ENCODE data around the gene PLPP4.

Gene PLPP4

DNA sequence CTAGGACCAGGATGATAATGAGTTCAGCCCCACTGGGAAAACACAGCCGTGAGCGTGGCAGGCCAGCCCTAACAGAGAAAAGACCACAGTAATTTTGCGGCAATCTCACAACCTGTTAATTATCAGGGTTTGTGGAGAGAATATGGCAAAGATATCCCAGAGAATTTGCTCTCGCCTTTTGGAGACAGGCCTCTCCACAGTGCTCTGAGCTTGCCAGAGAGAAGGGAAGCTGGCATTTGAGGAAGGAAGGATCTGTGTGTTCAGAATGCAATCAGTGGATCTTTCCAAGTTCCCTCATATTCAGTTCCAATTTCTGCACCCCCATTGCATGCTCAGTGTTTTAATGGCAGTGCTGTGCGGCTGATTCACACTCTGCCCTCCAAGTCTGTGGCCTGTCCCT is 60.2 kb downstream of the PLPP4 start:
- no peak for DNase-seq (ENCODE audit: low read depth in 2 of 2)

DNA sequence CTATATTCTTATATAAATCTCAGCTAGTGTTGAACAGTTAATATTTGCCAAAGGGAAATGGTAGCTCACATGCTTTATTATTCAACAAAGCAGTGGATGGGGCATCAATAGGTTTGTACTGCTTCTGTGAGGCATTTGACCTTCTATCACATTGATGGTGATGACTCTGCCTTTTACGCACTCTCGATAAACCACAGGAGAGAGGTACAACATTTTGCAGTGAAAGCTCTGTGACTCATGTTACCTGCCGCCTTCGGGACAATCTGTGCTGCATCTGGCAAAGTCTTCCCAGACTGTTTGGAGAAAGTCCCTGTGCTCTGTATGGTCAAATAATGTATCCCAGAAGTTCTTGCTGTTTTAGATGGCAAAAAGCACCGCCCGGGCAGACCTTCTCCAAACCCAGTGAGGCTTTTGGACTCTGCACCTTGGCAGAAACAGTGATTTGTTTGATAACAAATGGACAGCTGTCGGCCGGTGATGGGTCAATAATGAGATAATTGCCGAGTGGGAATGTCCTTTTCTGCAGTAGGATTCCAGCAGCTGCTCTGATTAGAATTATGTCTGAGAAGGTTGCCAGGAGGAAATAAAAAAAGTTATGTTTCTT is 61.0 kb downstream of the PLPP4 start:
- no peak for DNase-seq (ENCODE audit: low read depth in 2 of 2)

DNA sequence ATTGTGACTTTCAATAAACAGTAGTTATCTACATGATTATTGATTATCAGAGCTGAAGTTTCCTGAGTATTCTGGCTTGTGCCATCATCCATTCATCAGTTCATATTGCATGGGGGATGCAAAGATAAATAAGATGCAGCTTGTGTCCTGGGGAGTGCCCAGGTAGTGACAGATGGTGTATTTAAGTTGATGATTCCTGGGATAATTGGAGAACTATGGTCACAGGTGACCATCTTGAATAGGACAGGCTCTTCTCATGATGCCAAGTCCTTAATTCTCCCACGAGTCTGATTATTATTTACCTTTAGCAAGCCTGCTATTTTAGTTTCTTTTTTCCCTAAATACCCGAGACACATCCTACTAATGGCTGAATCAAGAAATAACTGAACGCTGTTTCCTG is 64.9 kb downstream of the PLPP4 start:
- no peak for DNase-seq (ENCODE audit: low read depth in 2 of 2)

DNA sequence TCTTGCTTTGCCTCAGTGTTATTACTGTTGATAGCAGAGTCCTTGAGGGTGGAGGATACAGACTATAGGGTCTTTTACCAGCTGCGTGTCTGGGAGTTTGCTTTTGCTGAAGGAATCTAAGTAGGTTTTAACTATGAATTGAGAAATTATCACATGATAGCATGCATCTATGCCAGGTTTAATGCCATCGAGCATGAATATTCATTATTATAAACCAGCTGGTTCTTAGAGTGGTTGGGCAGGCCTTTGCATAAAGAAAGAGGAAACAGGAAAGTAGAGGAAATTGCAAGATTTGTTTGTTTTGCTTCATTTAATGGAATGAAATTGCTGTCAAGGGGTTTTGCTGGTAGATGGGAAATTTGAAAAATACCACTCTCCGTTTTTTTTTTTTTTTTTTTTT is 70.7 kb downstream of the PLPP4 start:
- no peak for DNase-seq (ENCODE audit: low read depth in 2 of 2)

DNA sequence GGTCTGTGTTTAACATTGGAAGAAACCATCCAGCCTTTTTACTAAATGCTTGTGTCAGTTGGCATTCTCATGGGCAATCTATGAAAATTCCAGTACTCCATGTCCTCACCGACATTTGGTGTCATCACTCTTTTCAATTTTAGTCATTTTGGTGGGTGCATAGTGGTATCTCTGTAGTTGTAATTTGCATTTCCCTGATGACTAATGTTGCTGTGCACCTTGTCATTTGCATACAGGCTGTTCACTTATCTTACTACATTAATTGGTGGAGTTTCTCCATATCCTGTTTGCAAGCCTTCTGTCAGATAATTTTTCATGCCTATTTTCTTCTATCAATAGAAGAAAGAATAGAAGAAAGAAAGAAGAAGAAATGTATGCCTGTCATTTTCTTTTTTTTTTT is 73.7 kb downstream of the PLPP4 start:
- no peak for DNase-seq (ENCODE audit: low read depth in 2 of 2)

DNA sequence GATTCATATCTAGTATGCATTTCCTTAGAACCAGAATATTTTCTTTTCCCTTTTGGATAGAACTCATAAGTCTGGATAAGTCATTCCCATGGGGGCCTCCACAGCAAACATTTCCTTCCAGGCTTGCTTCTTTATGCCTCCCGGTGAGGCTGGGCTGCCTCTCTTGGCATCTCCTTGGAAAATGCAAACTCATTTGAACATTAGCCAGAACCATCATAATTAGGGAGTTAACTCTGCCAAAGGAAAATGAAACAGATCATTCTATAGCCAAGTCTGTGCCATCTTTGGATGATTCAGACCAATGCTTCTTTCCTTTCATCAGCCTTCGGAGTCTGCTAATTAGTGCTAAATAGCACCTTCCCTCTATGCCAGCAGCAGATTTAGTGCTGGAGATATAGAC is 81.1 kb downstream of the PLPP4 start:
- DNase-seq (ENCODE audit: low read depth in 2 of 2) = no peak

DNA sequence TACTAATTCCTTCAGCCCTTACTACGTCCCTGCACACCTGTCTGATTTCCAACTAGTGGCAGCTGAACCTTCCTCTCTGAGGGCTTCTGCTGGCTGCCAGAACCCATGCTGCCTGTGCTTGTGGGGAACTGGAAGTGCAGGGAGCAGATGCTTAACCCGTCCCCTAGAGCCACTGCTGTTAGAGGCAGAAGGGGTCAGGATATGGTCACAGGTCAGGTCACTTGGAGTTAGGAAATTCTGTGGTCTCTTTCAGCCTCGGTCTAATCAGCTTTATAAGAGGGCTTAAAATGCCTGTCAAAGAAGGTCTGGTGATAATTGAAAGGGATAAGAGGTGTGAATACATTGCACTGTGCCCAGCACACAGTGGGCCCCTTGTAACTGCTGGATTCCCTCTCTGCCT is 82.0 kb downstream of the PLPP4 start:
- DNase-seq (ENCODE audit: low read depth in 2 of 2) = no peak

DNA sequence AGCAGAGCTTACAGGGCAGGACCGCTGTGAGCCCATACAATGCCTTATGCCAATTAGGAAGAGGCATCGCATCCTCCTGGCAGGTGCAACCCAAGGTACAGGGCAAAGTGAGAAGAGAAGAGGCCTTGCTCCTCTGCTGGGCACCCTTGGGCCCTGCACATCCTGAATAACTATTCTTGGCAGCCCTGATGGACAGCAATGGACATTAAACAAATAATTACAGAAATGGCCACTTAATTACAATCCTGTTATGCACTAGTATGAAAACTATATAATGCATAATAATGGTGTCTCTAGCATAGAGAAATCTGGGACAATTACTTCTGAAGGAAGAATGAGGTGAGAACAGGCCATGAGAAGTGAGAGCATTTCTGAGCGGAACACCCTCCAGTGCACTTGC is 83.5 kb downstream of the PLPP4 start:
- DNase-seq (ENCODE audit: low read depth in 2 of 2) = no peak

DNA sequence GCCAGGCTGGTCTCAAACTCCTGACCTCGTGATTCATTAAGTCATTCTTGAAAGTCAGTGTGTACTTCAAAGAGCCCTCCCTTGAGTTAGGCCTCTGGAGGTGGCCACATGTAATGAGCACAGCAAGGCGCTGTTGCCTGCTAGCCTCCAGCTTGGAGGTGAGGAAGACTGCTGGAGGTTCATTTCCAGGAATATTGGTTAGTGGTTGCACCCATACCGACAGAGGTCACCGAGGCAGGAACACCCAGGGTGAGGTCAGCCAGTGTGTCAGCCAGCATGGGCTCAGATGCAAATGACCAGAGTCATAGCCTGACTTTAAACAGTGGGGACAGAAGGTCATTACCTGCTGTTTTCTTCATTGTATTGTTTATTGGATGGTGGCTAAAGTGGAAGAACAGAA is 85.0 kb downstream of the PLPP4 start:
- no peak for DNase-seq (ENCODE audit: low read depth in 2 of 2)

DNA sequence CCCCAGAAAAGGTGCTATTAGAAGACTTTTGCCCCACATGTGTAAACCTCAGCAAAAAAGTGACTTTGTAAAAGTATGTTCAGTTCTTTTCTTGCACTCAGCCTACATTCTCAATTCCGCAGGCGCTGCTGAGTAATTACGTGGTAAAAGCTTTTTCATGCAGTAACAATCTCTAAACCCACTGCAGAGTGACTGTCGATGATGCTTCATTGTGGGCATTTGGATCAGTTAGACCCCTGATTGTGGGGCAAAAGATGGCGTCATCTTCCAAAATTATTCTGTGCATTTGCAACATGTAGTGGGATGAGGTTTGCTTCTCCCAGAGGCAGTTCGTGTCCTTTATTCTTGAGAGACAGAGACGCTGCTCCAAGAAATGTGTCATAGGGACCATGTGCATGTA is 85.6 kb downstream of the PLPP4 start:
- no peak for DNase-seq (ENCODE audit: low read depth in 2 of 2)

DNA sequence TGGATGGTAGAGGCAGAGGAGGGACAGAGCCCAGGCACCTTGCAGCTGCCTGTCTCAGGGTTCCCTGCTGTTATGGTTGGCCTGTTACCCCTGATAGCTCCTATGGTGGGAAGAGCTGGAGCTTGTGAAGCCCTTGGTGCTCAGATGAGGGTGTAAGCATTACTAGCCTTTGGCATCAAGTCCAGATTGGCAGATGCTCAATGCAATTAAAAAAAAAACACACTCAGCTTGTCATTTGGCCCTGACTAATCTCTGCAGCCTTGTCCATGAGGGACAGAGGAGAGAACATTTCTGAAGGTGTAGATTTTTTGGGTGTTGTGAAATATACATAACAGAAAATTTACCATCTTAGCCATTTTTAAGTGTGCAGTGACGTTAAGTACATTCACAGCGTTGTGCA is 86.3 kb downstream of the PLPP4 start:
- DNase-seq (ENCODE audit: low read depth in 2 of 2) = no peak

DNA sequence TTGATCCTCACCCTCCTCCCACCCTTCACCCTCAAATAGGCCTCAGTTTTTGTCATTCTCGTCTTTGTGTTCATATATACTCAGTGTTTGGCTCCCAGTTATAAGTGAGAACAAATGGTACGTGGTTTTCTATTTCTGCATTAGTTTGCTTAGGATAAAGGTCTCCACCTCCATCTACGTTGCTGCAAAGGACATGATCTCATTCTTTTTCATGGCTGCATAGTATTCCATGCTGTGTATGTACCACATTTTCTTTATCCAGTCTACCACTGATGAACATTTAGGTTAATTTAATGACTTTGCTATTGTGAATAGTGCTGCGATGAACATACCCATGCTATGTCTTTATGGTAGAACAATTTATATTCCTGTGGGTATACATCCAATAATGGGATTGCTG is 91.2 kb downstream of the PLPP4 start:
- no peak for DNase-seq (ENCODE audit: low read depth in 2 of 2)

DNA sequence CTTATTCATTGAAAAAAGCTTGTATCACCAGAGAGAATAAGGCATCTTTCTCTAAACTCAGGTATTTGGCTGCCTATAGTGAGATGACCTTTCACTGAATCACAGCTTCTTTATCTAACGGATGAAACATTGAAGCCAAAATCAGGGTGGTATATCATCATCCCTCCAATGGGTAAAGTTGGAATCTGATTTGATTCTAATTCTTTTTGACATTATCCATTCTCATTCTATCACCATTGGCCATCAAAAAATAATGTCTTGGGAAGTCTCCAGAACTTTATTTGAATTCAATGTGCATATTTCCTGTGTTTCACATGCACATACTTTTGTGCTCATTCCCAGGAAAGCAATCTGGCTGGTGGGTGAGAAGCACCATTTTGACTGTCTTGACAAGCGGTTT is 95.2 kb downstream of the PLPP4 start:
- DNase-seq (ENCODE audit: low read depth in 2 of 2) = no peak

DNA sequence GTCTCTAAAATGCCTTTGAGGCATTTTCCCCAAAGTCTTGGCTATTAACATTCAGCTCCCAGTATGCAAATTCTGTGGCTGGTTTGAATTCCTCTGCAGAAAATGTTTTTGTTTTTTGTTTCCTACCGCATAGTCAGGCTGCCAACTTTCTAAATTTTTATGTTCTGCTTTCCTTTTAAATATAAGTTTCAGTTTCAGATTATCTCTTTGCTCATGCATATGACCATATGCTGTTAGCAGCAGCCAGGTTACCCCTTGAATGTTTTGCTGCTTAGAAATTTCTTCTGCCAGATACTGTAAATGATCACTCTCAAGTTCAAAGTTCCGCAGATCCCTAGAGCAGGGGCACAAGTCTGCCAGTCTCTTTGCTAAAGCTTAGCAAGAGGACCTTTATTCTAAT is 96.9 kb downstream of the PLPP4 start:
- DNase-seq (ENCODE audit: low read depth in 2 of 2) = no peak

DNA sequence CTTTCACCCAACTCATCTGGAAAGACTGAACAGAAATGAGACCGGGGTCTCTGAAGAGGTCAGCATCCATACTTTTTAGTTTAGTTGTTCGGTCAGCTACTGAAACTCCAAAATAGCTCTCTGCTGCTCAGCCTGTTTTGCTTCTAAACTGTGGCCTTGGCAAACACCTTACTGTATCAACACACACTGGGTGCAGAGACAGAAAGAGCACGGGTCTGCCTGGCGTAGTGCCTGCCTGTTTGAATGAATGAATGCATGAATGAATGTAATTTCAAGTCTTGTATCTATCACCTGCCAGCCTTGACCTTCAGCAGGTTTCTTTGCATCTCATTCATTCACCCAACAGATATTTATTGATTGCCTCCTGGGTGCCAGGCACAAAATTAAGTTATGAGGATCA is 98.4 kb downstream of the PLPP4 start:
- no peak for DNase-seq (ENCODE audit: low read depth in 2 of 2)

DNA sequence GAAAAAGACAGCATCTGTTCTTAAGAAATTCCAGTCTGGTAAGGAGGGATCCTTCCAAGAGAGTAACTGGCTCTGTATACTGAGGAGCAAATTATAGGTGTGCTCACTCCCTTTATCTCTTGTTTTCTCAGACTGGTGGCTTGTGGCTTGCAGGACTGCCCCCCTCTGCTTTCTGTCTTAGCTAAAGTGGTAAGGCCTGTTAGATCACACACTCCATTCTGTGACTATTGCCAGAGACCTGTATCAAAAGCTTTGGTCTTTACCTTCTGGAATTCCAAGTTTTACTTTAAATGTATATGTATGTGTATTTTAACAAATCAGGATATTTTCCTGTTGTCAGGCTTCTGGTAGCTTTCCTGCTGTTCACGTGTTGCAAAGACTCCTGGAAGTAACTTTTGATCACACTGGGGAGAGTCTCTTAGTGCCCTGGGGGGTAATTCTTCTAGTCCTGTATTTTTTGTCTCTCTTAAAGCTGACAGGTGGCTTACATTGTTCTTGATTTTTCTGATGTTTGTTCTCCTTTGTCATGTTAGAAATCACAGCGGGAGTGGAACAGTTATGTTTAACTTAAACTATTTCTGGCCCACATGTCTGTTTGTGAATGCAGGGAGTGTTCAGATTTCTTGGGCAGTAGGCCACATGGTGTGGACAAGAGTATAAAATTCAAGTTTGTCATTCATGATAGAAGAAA is 99.0 kb downstream of the PLPP4 start:
- no peak for DNase-seq (ENCODE audit: low read depth in 2 of 2)

DNA sequence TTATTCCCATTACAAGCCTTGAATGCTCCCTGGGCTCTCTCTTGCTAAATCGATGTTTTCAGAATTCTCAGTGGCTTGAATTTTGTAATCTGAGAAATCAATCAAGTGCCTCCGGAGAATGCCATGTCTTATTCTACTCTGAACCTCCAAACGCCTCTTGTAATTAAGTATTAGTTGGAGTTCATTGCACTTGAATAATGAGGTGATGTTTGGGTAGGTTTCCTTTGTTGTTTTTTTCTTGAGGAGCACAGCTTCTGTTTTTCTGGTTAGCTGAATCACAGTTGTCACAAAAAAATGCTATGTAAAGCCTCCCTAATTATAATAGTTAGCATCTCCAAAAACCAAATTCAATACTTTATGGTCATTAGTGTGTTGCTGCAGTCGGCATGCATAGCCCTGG is 100.3 kb downstream of the PLPP4 start:
- DNase-seq (ENCODE audit: low read depth in 2 of 2) = no peak

DNA sequence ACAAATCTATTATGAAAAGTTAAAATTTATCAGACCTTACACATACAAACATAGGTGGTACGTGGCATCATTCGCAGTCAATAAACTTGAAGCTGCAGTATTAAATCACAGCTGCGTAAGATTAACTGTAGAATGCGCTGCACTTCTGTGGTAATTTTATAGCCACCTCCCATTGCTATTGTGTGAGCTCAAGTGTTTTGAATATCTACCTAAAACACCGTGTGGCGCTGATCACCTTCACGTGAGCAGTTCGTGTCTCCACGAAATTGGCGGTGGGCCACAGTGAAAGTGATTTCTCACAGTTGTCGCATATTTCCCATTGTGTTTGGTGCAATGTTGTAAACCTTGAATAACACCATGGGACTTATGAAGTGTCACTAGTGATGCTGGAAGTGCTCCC is 102.8 kb downstream of the PLPP4 start:
- DNase-seq (ENCODE audit: low read depth in 2 of 2) = no peak

DNA sequence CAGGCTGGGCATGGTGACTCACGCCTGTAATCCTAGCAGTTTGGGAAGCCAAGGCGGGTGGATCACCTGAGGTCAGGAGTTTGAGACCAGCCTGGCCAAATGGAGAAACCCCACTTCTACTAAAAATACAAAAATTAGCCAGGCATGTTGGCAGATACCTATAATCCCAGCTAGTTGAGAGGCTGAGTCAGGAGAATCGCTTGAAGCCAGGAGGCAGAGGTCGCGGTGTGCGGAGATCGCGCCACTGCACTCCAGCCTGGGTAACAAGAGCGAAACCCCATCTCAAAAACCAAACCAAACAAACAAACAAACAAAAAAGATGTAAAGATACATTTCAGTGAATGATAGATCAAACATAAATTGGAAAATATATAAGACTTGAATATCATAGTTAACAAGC is 105.9 kb downstream of the PLPP4 start:
- no peak for DNase-seq (ENCODE audit: low read depth in 2 of 2)

DNA sequence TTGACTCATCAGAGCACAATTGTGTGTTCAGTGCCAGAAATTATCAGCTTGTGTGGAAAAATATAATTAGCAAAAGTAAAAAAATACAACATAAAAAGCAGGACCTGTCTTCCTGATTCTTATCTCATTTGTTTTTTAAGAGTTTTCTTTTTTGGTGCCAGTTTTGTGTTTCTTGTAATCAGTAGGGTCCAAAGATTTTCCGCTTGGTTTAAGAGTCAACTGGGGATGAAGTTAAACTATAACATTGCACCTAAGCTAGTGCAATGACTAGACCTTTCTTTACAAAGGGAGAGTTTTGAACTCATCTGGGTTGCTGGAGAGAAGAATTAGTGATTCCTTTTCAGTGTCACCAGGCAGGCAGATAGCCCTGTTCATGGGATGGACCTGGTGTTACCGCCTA is 113.4 kb downstream of the PLPP4 start:
- DNase-seq (ENCODE audit: low read depth in 2 of 2) = no peak

DNA sequence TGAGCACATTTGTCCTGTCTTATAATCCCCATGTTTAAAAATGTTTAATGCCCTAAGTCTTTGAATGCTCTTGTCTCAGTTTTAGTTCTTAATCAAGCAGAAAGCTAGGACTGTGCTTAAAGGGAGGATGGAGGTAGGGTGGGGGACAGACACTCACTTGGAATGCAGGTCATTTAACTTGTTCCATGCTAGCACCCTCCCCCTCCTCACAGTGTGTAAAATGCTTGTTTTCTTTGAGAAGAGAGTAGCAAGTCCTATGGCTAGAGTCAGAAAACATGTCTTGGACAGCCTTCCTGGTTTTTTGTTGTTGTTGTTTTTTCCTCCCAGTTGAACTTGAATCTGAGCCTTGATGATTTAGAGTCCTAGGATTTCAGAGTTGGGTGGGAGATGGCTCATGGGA is 114.2 kb downstream of the PLPP4 start:
- no peak for DNase-seq (ENCODE audit: low read depth in 2 of 2)

DNA sequence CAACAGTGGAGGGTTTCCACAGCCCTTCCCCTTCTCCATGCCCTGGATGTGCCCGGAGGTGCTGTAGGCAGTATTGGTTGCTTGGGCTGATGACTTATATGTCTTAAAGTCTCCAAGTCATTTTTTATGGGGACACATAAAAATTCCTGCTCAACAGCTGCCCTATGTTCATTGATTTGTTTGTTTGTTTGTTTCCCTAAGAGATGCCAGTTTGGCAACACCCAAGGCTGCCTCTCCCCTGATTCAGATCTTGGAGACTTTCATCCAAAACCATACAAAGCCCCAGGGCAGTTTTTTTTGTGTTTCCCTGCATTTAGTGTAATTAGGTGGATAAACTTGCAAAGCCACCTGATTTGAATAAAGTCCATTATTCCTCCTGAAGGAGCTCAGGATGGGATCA is 115.3 kb downstream of the PLPP4 start:
- no peak for DNase-seq (ENCODE audit: low read depth in 2 of 2)

DNA sequence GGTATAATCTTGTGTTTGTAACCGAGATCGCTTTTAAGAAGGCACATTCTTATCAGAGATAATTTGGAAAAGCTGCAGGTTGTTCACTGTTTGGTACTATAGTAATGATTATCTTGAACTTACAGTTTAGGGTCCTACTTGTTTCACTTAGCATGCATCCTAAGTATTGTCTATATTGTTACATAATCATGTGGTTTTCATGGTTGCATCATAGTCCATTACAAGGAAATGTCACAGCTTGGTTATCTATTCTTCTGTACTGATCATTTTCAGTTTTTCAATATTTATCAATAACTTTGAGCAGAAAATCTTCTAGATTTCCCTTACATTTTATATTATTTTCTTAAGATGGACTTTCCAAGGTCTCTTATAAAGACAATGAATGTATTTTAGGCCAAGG is 116.3 kb downstream of the PLPP4 start:
- no peak for DNase-seq (ENCODE audit: low read depth in 2 of 2)

DNA sequence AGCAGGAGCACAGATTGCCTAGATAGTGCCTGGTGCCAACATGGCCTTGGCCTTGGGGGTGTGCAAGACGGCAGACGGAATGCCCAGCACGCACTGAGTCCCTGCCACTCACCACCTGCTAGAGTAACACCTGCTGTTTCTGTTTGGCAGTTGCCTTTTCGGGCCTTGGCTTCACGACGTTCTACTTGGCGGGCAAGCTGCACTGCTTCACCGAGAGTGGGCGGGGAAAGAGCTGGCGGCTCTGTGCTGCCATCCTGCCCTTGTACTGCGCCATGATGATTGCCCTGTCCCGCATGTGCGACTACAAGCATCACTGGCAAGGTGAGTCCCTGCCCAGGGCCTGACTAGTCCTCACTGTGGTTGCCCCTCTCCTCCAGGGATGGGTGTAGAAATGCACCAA is 118.0 kb downstream of the PLPP4 start:
- no peak for DNase-seq (ENCODE audit: low read depth in 2 of 2)

All from activated CD4-positive, alpha-beta T cell treated with anti-CD3 and anti-CD28 coated beads for 24 hours (primary cell).